ENCODE results near the gene MSI2. TPM values are rescaled to one million over a fixed set of nuclear protein-coding genes. Genes with fewer than 3 reads are reported as not detected.

Gene MSI2
- total and polyA plus RNA-seq, 9 of the 15 experiments (the other 6 are each of a cell fraction or from before 2014, with no cell fraction given) = 4.6 to 61.8 (median 42.4) TPM

GRCh38 chr17:57257895-57258851 lies 1.9 kb downstream of the MSI2 start:
- no TSS peak for BruUV-seq (replicated peaks)
- peaks cover 47% of the 10 kb centered on the region for H3K79me2 ChIP-seq (ENCODE audit: control insufficient read depth, insufficient read depth, low read length)
- peak; percentile 45; the same call in 1 of the 2 replicates for TF ChIP-seq RBFOX2 (IDR thresholded peaks at IDR 0.05; ENCODE audit: low read depth, low read length)
- TF ChIP-seq, protein P1, sequence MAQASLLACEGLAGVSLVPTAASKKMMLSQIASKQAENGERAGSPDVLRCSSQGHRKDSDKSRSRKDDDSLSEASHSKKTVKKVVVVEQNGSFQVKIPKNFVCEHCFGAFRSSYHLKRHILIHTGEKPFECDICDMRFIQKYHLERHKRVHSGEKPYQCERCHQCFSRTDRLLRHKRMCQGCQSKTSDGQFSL (CRISPR knock-in tag; IDR thresholded peaks at IDR 0.05) = no peak
- TF ChIP-seq, protein P1 (tag; IDR thresholded peaks at IDR 0.05) = no peak
- TF ChIP-seq KLF6 (CRISPR knock-in tag; IDR thresholded peaks at IDR 0.05; ENCODE audit: borderline replicate concordance) = no peak
- peak; percentile 25 for TF ChIP-seq RBBP5 (IDR thresholded peaks at IDR 0.05; ENCODE audit: borderline replicate concordance, insufficient read depth, low read length, poor library complexity, severe bottlenecking)
- TF ChIP-seq ATF3 (IDR thresholded peaks at IDR 0.05) = peak; percentile 36; the same call in 1 of the 2 replicates
- TF ChIP-seq ATF3 (CRISPR knock-in tag; conservative IDR thresholded peaks at IDR 0.05) = no peak
- TF ChIP-seq PKNOX1 (IDR thresholded peaks at IDR 0.05) = 0 out of 2 replicates have a peak, but pooled peaks have one; percentile 6
- peak; percentile 35; the same call in 1 of the 2 replicates for TF ChIP-seq CREM (IDR thresholded peaks at IDR 0.05; ENCODE audit: low read depth)
- TF ChIP-seq BRF1 (IDR thresholded peaks at IDR 0.05; ENCODE audit: borderline replicate concordance, extremely low read depth, insufficient read length) = no peak
- no peak; the same call in 1 of the 2 replicates for TF ChIP-seq FOXP1 (CRISPR knock-in tag; IDR thresholded peaks at IDR 0.05)
- TF ChIP-seq, protein P2, sequence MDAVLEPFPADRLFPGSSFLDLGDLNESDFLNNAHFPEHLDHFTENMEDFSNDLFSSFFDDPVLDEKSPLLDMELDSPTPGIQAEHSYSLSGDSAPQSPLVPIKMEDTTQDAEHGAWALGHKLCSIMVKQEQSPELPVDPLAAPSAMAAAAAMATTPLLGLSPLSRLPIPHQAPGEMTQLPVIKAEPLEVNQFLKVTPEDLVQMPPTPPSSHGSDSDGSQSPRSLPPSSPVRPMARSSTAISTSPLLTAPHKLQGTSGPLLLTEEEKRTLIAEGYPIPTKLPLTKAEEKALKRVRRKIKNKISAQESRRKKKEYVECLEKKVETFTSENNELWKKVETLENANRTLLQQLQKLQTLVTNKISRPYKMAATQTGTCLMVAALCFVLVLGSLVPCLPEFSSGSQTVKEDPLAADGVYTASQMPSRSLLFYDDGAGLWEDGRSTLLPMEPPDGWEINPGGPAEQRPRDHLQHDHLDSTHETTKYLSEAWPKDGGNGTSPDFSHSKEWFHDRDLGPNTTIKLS (IDR thresholded peaks at IDR 0.05; ENCODE audit: borderline replicate concordance, low read depth) = no peak

More at GRCh38 chr17:57257895-57258851, 1.9 kb downstream of the MSI2 start:
- Histone ChIP-seq H2AFZ (ENCODE audit: low read depth, low read length) (peak overlapping the region; percentile 60), H3K4me3 (peak overlapping the region; percentile 78), H3K36me3 (ENCODE audit: control insufficient read depth, insufficient read depth, low read length) (peaks cover 42% of the 10 kb centered on the region), H3K9me1 (ENCODE audit: control insufficient read depth, insufficient read depth, low read length) (no peaks in the 10 kb centered on the region), H3K9ac (ENCODE audit: insufficient read depth in 1 of 2, low read depth in 2 of 2, low read length in 2 of 2) (peak overlapping the region; percentile 79 to 90), H3K9me3 (replicated peaks; ENCODE audit: control insufficient read depth, insufficient read depth, low read depth, low read length) (no peaks in the 10 kb centered on the region), H3K27ac (ENCODE audit: extremely low read depth, low read depth, low read length) (peak overlapping the region; percentile 79), H3K4me1 (replicated peaks in 1 of 2; ENCODE audit: control insufficient read depth in 2 of 2, insufficient read depth in 2 of 2, low read length in 2 of 2) (peaks cover 10 to 13% of the 10 kb centered on the region in 2 experiments; a peak in 4 of 5 replicates), H3K4me2 (ENCODE audit: insufficient read depth, low read length) (peak overlapping the region; percentile 91), H4K20me1 (replicated peaks; ENCODE audit: control insufficient read depth, insufficient read depth, low read length) (no peaks in the 10 kb centered on the region), H3K27me3 (ENCODE audit: control insufficient read depth in 2 of 2, insufficient read depth in 2 of 2, low read length in 2 of 2) (no peaks in the 10 kb centered on the region)
- ATAC-seq (peak; percentile 32), DNase-seq (ENCODE audit: extremely low read depth in 1 of 4, low spot score in 3 of 4) (peak in 3 of 4 experiments; percentile 34 to 50 (median 38)), FAIRE-seq (peak; percentile 49)
- intact Hi-C loops (cut with micrococcal nuclease) = loop anchor here (2.0 kb wide), 1 partner anchor 121 kb away; no protein-coding TSS in a partner anchor
- ChIA-PET CTCF (ENCODE audit: low intra/inter-chr PET ratio) (no interaction called here), POLR2A (interaction anchor here (0.6 to 6.4 kb wide), 8 partner anchors 8 to 222 kb away, joined by 3 to 35 read pairs (median 4); no protein-coding TSS in a partner anchor)
- in situ Hi-C loops (cut with MboI) = no loop called here
- WGBS (ENCODE audit: insufficient coverage, low coverage, missing lambda C conversion rate) = 5% methylated on average over 20 of the region's 20 CpGs

All from K562 (cell line).